HepG2 (cell line): ENCODE measurements around the gene AHNAK. TPM values are rescaled to one million over a fixed set of nuclear protein-coding genes. Genes with fewer than 3 reads are reported as not detected.
A peak's percentile ranks its signal among the peaks of the same experiment; 100 is the strongest.

Experiments
- CEBPB ChIP-seq: IDR thresholded peaks from 2 replicates; pipeline ENCODE4 v1.6.1; 2011; ENCODE audit warnings: low read depth, low read length, improper control_type of control experiment, borderline replicate concordance
- GABPA ChIP-seq, 2 experiments: IDR thresholded peaks; 2 replicates each; pipeline ENCODE4 v1.6.1; 2011 to 2016; ENCODE audit warnings: low read depth in 2 of 2, low read length in 1 of 2, missing biosample characterization in 1 of 2, missing genetic modification characterization in 1 of 2
- GABPB1 ChIP-seq: IDR thresholded peaks from 2 replicates; pipeline ENCODE4 v1.6.1; 2016; ENCODE audit warnings: mild to moderate bottlenecking, missing genetic modification reagents, moderate library complexity, missing compliant biosample characterization
- KLF15 ChIP-seq: sonication (generic); formaldehyde crosslinking; IDR thresholded peaks from 2 replicates; pipeline ENCODE4 v1.8.1; 2023; ENCODE audit warnings: borderline replicate concordance, mild to moderate bottlenecking, inconsistent platforms, missing genetic modification reagents, mixed read lengths
- SIX4 ChIP-seq: sonication (generic); formaldehyde crosslinking; IDR thresholded peaks from 2 replicates; pipeline ENCODE4 v1.4.0; 2020; ENCODE audit warnings: missing genetic modification reagents
- ZNF235 ChIP-seq: sonication (generic); formaldehyde crosslinking; IDR thresholded peaks from 2 replicates; pipeline ENCODE4 v1.8.1; 2023; ENCODE audit warnings: mild to moderate bottlenecking, missing genetic modification reagents, borderline replicate concordance
- ZNF317 ChIP-seq: sonication (generic); formaldehyde crosslinking; IDR thresholded peaks from 2 replicates; pipeline ENCODE4 v1.5.0; 2020; ENCODE audit warnings: mild to moderate bottlenecking, missing genetic modification reagents
- ZNF569 ChIP-seq: sonication (generic); formaldehyde crosslinking; IDR thresholded peaks from 2 replicates; pipeline ENCODE4 v1.5.0; 2020; ENCODE audit warnings: mild to moderate bottlenecking, missing genetic modification reagents, moderate library complexity, borderline replicate concordance
- ZNF615 ChIP-seq: sonication (generic); formaldehyde crosslinking; IDR thresholded peaks from 2 replicates; pipeline ENCODE4 v1.5.0; 2020; ENCODE audit warnings: mild to moderate bottlenecking, missing genetic modification reagents, borderline replicate concordance
- polyA plus RNA-seq, 8 experiments: library from polyadenylated mRNA; depleted of rRNA in 3 of 8; stranded (reverse) in 7 of 8; unstranded in 1 of 8; fragments of >200 nt; fragmentation: Illumina TruSeq in 4 of 8; extraction: Trizol in 4 of 8; gene quantifications; 2 replicates each; pipeline versions ENCODE4 v1.2.1 to v1.2.3, GENCODE V29; 2011 to 2016; ENCODE audit warnings: low read depth in 4 of 8, missing spikeins in 1 of 8, mixed read lengths in 1 of 8; ENCODE audit not compliant: insufficient read depth in 1 of 8
- total RNA-seq, 5 experiments: library from RNA; depleted of rRNA; stranded (reverse); fragments of >200 nt; fragmentation: Illumina TruSeq; extraction: Trizol; gene quantifications; 2 replicates each; pipeline ENCODE4 v1.2.3, GENCODE V29; 2016; ENCODE audit warnings: low read depth in 1 of 5
- TF ChIP-seq, protein P1 (sequence below): fragments of 450-650 bp; IDR thresholded peaks from 2 replicates; pipeline ENCODE4 v1.6.1; 2017
- TF ChIP-seq, protein P2 (sequence below): sonication (generic); formaldehyde crosslinking; IDR thresholded peaks from 2 replicates; pipeline ENCODE4 v1.5.0; 2020; ENCODE audit warnings: missing genetic modification reagents
- TF ChIP-seq, protein P3 (sequence below): IDR thresholded peaks from 2 replicates; pipeline ENCODE4 v1.4.0; 2020; ENCODE audit warnings: mild to moderate bottlenecking, missing genetic modification reagents
- TF ChIP-seq, protein P4 (sequence below): sonication (generic); formaldehyde crosslinking; IDR thresholded peaks from 2 replicates; pipeline ENCODE4 v1.5.0; 2020; ENCODE audit warnings: missing genetic modification reagents
- TF ChIP-seq, protein P5 (sequence below): sonication (generic); formaldehyde crosslinking; conservative IDR thresholded peaks from 2 replicates; pipeline ENCODE4 v1.4.0; 2020; ENCODE audit warnings: missing genetic modification reagents
- TF ChIP-seq, protein P6 (sequence below): sonication (generic); formaldehyde crosslinking; IDR thresholded peaks from 2 replicates; pipeline ENCODE4 v1.4.0; 2020; ENCODE audit warnings: missing genetic modification reagents, borderline replicate concordance
- TF ChIP-seq, protein P7 (sequence below): IDR thresholded peaks from 2 replicates; pipeline ENCODE4 v1.6.1; 2016; ENCODE audit warnings: mild to moderate bottlenecking, missing biosample characterization, missing genetic modification reagents

Gene AHNAK
- total and polyA plus RNA-seq, 2 of the 13 experiments (the other 11 are each of a cell fraction or from before 2014, with no cell fraction given) = 23.4 to 25.0 TPM

DNA sequence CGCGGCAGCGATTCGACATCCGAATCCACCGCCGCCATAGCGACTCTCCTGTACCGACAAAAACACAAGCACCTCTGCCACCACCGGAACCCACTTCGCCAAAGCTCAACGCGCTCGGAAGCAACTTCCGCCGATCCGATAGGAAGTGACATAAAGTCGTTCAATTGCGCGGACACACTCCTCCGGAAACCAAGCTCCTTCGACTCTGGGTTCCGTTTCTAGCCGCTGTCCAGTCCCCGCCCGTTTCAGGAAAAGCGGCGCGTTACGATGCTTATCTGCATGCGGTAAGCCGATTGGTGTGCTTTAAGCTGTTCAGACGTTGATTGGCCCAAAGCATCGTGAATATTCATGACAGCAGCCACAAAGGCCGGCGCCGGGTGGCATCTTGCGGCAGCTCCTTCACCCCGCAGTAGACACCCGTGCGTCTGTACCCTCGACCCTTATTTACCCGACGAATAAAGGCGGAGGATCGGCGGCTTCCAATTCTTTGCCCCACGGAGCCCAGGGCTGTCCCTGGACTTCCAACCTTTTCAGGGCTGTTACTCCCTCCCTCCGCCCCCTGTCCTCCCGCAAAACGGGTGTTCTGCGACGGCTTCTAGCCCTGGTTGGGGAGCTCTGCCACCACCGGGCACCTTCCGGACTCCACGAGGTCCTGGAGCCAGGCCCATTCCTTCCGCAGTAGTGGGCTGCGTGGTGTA, 45.0 kb upstream of the AHNAK start, which contains the start of gene TUT1 (continued):
- TF ChIP-seq SIX4 (CRISPR knock-in tag) (peak; percentile 45; the same call in 1 of the 2 replicates), GABPA (IDR thresholded peaks at IDR 0.05; ENCODE audit: low read depth, low read length) (peak; percentile 98), GABPA (CRISPR knock-in tag; IDR thresholded peaks at IDR 0.05; ENCODE audit: low read depth) (peak; percentile 100), ZNF615 (CRISPR knock-in tag) (no peak; the same call in 1 of the 2 replicates), GABPB1 (CRISPR knock-in tag) (peak; percentile 98), ZNF317 (CRISPR knock-in tag) (peak; percentile 60), ZNF235 (CRISPR knock-in tag) (0 out of 2 replicates have a peak, but pooled peaks have one; percentile 33), CEBPB (peak; percentile 4; the same call in 1 of the 2 replicates), KLF15 (no peak), ZNF569 (CRISPR knock-in tag) (peak; percentile 76; the same call in 1 of the 2 replicates)
- TF ChIP-seq, protein P1, sequence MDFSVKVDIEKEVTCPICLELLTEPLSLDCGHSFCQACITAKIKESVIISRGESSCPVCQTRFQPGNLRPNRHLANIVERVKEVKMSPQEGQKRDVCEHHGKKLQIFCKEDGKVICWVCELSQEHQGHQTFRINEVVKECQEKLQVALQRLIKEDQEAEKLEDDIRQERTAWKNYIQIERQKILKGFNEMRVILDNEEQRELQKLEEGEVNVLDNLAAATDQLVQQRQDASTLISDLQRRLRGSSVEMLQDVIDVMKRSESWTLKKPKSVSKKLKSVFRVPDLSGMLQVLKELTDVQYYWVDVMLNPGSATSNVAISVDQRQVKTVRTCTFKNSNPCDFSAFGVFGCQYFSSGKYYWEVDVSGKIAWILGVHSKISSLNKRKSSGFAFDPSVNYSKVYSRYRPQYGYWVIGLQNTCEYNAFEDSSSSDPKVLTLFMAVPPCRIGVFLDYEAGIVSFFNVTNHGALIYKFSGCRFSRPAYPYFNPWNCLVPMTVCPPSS = no peak
- TF ChIP-seq, protein P2, sequence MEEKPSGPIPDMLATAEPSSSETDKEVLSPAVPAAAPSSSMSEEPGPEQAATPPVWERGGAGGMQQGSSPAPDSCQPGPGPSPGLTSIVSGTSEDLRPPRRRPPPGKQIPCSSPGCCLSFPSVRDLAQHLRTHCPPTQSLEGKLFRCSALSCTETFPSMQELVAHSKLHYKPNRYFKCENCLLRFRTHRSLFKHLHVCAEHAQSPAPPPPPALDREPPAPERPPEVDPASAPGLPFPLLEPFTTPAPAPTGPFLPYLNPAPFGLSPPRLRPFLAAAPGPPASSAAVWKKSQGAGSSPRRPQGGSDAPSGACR = peak; percentile 65; the same call in 1 of the 2 replicates
- TF ChIP-seq, protein P3, sequence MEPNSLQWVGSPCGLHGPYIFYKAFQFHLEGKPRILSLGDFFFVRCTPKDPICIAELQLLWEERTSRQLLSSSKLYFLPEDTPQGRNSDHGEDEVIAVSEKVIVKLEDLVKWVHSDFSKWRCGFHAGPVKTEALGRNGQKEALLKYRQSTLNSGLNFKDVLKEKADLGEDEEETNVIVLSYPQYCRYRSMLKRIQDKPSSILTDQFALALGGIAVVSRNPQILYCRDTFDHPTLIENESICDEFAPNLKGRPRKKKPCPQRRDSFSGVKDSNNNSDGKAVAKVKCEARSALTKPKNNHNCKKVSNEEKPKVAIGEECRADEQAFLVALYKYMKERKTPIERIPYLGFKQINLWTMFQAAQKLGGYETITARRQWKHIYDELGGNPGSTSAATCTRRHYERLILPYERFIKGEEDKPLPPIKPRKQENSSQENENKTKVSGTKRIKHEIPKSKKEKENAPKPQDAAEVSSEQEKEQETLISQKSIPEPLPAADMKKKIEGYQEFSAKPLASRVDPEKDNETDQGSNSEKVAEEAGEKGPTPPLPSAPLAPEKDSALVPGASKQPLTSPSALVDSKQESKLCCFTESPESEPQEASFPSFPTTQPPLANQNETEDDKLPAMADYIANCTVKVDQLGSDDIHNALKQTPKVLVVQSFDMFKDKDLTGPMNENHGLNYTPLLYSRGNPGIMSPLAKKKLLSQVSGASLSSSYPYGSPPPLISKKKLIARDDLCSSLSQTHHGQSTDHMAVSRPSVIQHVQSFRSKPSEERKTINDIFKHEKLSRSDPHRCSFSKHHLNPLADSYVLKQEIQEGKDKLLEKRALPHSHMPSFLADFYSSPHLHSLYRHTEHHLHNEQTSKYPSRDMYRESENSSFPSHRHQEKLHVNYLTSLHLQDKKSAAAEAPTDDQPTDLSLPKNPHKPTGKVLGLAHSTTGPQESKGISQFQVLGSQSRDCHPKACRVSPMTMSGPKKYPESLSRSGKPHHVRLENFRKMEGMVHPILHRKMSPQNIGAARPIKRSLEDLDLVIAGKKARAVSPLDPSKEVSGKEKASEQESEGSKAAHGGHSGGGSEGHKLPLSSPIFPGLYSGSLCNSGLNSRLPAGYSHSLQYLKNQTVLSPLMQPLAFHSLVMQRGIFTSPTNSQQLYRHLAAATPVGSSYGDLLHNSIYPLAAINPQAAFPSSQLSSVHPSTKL (CRISPR knock-in tag) = peak; percentile 68; the same call in 1 of the 2 replicates
- TF ChIP-seq, protein P4, sequence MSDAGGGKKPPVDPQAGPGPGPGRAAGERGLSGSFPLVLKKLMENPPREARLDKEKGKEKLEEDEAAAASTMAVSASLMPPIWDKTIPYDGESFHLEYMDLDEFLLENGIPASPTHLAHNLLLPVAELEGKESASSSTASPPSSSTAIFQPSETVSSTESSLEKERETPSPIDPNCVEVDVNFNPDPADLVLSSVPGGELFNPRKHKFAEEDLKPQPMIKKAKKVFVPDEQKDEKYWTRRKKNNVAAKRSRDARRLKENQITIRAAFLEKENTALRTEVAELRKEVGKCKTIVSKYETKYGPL (CRISPR knock-in tag) = 0 out of 2 replicates have a peak, but pooled peaks have one; percentile 60
- TF ChIP-seq, protein P5, sequence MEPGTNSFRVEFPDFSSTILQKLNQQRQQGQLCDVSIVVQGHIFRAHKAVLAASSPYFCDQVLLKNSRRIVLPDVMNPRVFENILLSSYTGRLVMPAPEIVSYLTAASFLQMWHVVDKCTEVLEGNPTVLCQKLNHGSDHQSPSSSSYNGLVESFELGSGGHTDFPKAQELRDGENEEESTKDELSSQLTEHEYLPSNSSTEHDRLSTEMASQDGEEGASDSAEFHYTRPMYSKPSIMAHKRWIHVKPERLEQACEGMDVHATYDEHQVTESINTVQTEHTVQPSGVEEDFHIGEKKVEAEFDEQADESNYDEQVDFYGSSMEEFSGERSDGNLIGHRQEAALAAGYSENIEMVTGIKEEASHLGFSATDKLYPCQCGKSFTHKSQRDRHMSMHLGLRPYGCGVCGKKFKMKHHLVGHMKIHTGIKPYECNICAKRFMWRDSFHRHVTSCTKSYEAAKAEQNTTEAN (CRISPR knock-in tag) = 0 out of 2 replicates have a peak, but pooled peaks have one; percentile 16
- TF ChIP-seq, protein P6, sequence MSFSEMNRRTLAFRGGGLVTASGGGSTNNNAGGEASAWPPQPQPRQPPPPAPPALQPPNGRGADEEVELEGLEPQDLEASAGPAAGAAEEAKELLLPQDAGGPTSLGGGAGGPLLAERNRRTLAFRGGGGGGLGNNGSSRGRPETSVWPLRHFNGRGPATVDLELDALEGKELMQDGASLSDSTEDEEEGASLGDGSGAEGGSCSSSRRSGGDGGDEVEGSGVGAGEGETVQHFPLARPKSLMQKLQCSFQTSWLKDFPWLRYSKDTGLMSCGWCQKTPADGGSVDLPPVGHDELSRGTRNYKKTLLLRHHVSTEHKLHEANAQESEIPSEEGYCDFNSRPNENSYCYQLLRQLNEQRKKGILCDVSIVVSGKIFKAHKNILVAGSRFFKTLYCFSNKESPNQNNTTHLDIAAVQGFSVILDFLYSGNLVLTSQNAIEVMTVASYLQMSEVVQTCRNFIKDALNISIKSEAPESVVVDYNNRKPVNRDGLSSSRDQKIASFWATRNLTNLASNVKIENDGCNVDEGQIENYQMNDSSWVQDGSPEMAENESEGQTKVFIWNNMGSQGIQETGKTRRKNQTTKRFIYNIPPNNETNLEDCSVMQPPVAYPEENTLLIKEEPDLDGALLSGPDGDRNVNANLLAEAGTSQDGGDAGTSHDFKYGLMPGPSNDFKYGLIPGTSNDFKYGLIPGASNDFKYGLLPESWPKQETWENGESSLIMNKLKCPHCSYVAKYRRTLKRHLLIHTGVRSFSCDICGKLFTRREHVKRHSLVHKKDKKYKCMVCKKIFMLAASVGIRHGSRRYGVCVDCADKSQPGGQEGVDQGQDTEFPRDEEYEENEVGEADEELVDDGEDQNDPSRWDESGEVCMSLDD = no peak
- TF ChIP-seq, protein P7, sequence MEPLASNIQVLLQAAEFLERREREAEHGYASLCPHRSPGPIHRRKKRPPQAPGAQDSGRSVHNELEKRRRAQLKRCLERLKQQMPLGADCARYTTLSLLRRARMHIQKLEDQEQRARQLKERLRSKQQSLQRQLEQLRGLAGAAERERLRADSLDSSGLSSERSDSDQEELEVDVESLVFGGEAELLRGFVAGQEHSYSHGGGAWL (CRISPR knock-in tag) = peak; percentile 76; the same call in 1 of the 2 replicates
